Muscle layer of duodenum (tissue), 2 donors: ENCODE results near the gene SLC39A12.
"Not testable (repeated sequence)": the region's sequence is repeated elsewhere in the genome, so short reads cannot be mapped to it uniquely, and the experiment has no call there.

ENCODE experiments used
- H3K27ac ChIP-seq: one replicate; pipeline ENCODE4 v1.7.0; 2013; ENCODE audit warnings: mild to moderate bottlenecking, low read length
- H3K27me3 ChIP-seq: one replicate; pipeline ENCODE4 v1.7.0; 2013; ENCODE audit warnings: low read depth, mild to moderate bottlenecking, control low read depth, low read length
- H3K36me3 ChIP-seq, 2 donors: one replicate each; pipeline ENCODE4 v1.7.0; 2013; ENCODE audit warnings: low read length in 2 of 2, control low read depth in 1 of 2, mild to moderate bottlenecking in 1 of 2; ENCODE audit not compliant: insufficient read depth in 2 of 2, control insufficient read depth in 1 of 2
- H3K4me1 ChIP-seq, 2 donors: one replicate each; pipeline ENCODE4 v1.7.0; 2013; ENCODE audit warnings: low read length in 2 of 2, mild to moderate bottlenecking in 2 of 2, control low read depth in 1 of 2, moderate library complexity in 1 of 2; ENCODE audit not compliant: insufficient read depth in 2 of 2, control insufficient read depth in 1 of 2
- H3K4me3 ChIP-seq, 2 donors: one replicate each; pipeline ENCODE4 v1.7.0; 2013; ENCODE audit warnings: low read length in 2 of 2, low read depth in 1 of 2, mild to moderate bottlenecking in 1 of 2
- H3K9me3 ChIP-seq, 2 donors: one replicate each; pipeline ENCODE4 v1.7.0; 2013; ENCODE audit warnings: low read length in 2 of 2, control low read depth in 1 of 2, mild to moderate bottlenecking in 1 of 2; ENCODE audit not compliant: control insufficient read depth in 1 of 2
- donor health status: healthy.

Gene SLC39A12

DNA sequence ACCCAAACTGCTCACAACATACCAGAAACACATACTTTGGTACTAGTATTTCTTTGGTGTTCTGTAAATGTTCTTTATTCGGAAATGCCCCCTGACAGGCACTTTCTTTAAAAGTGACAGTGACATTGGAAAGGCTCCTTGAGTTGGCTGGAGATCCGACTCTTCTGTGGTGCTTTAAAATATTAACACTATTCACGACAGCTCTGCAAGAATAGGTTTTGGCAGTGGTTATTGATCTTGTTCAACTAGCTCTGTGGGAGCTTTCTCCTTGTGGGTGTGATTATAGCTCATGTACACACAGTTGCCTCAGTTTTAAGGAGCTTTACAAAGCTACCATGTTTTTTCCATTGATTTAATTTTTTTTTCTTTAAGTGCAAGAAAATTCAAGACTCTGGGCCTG, 30.3 kb upstream of the SLC39A12 start:
- no peak overlapping the region for H3K27ac ChIP-seq
- no peaks in the 10 kb centered on the region for H3K27me3 ChIP-seq
- no peaks in the 10 kb centered on the region for H3K36me3 ChIP-seq

DNA sequence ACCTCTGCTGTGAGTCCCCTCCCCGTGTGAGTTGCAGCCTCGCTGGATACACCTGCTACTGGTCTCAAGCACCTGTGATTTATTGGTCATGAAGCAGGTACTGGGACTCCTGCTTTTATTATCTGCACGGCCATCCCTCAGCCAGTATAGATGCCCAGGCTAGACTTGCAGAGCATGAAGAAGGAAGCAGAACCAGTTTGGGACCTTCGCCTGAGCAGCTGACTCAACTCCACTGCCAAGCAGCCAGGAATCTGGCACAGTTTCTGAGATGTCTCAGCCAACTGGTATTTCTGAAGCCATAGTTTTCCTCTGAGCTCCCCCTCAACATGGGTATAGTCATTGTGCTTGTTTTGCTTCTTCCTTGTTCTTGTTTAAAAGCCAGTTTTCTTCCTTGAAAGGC, 28.0 kb upstream of the SLC39A12 start:
- no peaks in the 10 kb centered on the region for H3K36me3 ChIP-seq
- no peak overlapping the region for H3K4me3 ChIP-seq
- H3K27ac ChIP-seq = no peak overlapping the region
- no peaks in the 10 kb centered on the region for H3K9me3 ChIP-seq
- H3K27me3 ChIP-seq = no peaks in the 10 kb centered on the region
- H3K4me1 ChIP-seq = no peaks in the 10 kb centered on the region

More for the DNA sequence above, 30.3 kb upstream of the SLC39A12 start:
- H3K4me3 ChIP-seq = no peak overlapping the region
- no peaks in the 10 kb centered on the region for H3K9me3 ChIP-seq
- no peaks in the 10 kb centered on the region for H3K4me1 ChIP-seq

- Histone ChIP-seq H3K27ac (no peak overlapping the region), H3K4me1 (no peaks in the 10 kb centered on the region), H3K4me3 (no peak overlapping the region), H3K9me3 (no peaks in the 10 kb centered on the region), H3K36me3 (no peaks in the 10 kb centered on the region), H3K27me3 (no peaks in the 10 kb centered on the region)
Observed at GRCh38 chr10:17943033-17943745, 8.5 kb upstream of the SLC39A12 start.

DNA sequence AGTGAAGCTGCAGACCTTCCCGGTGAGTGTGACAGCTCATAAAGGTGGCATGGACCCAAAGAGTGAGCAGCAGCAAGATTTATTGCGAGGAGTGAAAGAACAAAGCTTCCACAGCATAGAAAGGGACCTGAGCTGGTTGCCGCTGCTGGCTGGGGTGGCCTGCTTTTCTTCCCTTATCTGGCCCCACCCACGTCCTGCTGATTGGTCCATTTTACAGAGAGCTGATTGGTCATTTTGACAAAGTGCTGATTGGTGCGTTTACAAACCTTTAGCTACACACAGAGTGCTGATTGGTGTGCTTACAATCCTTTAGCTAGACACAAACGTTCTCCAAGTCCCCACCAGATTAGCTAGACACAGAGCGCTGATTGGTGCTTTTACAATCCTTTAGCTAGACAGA, 1.4 kb upstream of the SLC39A12 start:
- H3K4me1 ChIP-seq, H3K36me3 ChIP-seq, H3K27me3 ChIP-seq, H3K9me3 ChIP-seq, H3K4me3 ChIP-seq, H3K27ac ChIP-seq: not testable (repeated sequence)

- no peaks in the 10 kb centered on the region for H3K9me3 ChIP-seq
- H3K27me3 ChIP-seq = no peaks in the 10 kb centered on the region
- H3K36me3 ChIP-seq = no peaks in the 10 kb centered on the region
- H3K4me1 ChIP-seq = no peaks in the 10 kb centered on the region
- H3K27ac ChIP-seq = no peak overlapping the region
- no peak overlapping the region for H3K4me3 ChIP-seq
Observed at GRCh38 chr10:17950726-17951125, 992 bp upstream of the SLC39A12 start.

- not testable (repeated sequence) for H3K4me3 ChIP-seq, H3K27me3 ChIP-seq, H3K27ac ChIP-seq, H3K9me3 ChIP-seq, H3K36me3 ChIP-seq, H3K4me1 ChIP-seq
Observed at GRCh38 chr10:17954372-17954771, 2.7 kb downstream of the SLC39A12 start.

DNA sequence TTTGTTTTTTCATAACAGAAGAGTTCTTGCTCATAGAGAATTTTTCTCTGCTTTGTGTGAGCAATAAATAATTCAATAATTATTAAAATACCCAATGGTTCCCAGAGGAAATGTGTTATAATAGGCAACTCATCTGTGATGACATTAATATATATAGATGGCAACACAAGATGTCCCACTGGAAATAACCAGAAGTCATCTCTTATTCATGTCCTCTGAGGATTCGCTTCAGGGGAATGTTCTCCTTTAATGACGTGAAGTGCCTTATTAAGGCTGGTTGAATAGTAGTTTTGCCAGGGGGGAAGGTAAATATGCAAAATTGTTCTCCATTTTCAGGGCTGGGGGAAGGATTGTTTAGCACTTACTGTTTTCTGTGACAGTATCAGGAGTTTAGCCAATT, 3.1 kb downstream of the SLC39A12 start:
- Histone ChIP-seq H3K27ac (no peak overlapping the region), H3K4me3 (no peak overlapping the region), H3K9me3 (peaks cover 0 to 4% of the 10 kb centered on the region in 2 donors), H3K27me3 (no peaks in the 10 kb centered on the region), H3K36me3 (no peaks in the 10 kb centered on the region), H3K4me1 (no peaks in the 10 kb centered on the region)

DNA sequence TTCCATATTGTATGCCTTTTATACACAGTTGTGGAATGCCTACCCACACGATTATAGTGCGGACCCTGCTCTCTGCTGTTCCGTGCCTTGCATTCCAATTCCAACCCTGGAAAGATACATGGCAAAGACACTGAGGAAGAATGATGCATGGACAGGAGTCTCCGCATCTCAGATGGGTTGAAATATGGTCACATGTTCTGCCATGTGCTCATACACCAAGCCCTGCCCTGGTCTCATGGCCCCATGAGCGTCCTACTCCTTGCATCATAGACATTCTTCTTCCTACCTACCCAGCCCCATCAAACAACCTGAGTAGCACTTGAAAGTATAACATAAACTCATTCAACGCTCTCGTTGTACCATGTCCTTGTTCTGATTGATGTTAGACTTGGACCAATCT, 6.3 kb downstream of the SLC39A12 start:
- Histone ChIP-seq H3K36me3 (no peaks in the 10 kb centered on the region), H3K4me1 (no peaks in the 10 kb centered on the region), H3K9me3 (peaks cover 0 to 10% of the 10 kb centered on the region in 2 donors), H3K27me3 (no peaks in the 10 kb centered on the region), H3K4me3 (no peak overlapping the region), H3K27ac (no peak overlapping the region)

DNA sequence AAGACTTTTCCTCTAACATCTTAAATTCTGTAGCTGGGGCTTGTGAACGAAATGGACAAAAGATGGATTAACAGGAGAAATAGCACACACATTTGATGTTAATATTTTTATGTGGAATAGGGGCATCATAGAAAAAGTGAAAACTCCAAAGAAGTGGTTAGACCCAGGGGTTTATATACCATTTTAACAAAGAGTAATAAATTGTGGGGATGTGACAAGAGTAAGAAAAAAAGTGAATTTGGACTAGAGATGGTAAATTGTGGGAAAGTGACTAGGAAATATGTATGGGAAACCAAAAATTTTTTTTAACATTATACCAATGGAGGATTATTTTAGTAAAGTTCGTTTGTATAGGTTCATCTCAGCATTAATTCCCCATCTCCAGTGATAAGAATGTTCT, 8.2 kb downstream of the SLC39A12 start:
- Histone ChIP-seq H3K36me3 (no peaks in the 10 kb centered on the region), H3K27ac (no peak overlapping the region), H3K27me3 (no peaks in the 10 kb centered on the region), H3K4me1 (no peaks in the 10 kb centered on the region), H3K4me3 (no peak overlapping the region), H3K9me3 (peaks cover 0 to 10% of the 10 kb centered on the region in 2 donors)

- Histone ChIP-seq H3K4me1 (no peaks in the 10 kb centered on the region), H3K4me3 (no peak overlapping the region), H3K27me3 (no peaks in the 10 kb centered on the region), H3K36me3 (no peaks in the 10 kb centered on the region), H3K9me3 (peaks cover 0 to 10% of the 10 kb centered on the region in 2 donors), H3K27ac (no peak overlapping the region)
Observed at GRCh38 chr10:17961551-17962422, 10.1 kb downstream of the SLC39A12 start.

DNA sequence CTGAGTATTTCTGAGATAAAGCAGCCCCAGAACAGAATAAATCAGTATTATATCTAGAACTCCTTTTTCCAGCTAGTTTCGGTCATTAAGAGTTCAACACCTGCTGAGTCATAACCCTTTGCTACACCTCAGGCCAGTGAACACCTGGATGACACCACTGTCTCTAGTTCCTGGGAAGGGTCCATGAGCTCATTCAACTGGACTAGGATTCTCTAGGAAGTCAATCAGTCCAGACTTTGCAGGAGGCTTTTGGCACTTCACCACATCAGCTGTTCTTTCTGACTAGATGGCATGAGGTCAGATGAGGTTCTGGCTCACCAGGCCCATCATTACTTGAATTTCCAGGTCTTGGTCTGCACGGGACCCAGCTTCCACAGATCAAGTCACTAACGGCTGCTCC, 11.7 kb downstream of the SLC39A12 start:
- Histone ChIP-seq H3K4me3 (no peak overlapping the region), H3K36me3 (no peaks in the 10 kb centered on the region), H3K4me1 (no peaks in the 10 kb centered on the region), H3K27ac (no peak overlapping the region), H3K9me3 (peaks cover 0 to 10% of the 10 kb centered on the region in 2 donors), H3K27me3 (no peaks in the 10 kb centered on the region)
